ENCODE data around the gene PLEKHA1. TPM values are rescaled to one million over a fixed set of nuclear protein-coding genes. Genes with fewer than 3 reads are reported as not detected.

Gene PLEKHA1
- total RNA-seq, 1 experiment from 2014 or later = 30.6 TPM

DNA sequence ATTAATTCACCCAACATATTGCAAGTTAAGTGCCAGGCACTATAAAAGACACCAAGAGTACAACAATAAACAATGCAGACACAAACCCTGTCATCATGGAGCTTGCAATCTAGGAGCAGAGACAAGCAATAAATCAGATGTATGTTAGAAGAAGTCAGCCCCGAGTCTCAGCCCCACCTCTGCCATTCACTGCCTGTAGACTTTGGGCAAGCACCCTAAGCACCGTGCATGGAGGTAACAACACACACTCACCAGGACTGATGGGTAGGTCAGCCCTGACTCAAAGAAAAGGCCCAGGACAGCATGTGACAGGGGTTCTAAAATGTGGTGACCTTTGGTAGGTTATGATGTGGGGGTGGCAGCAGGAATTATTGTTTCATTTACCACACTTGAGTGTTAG lies 49.3 kb upstream of the PLEKHA1 start:
- H2AFZ ChIP-seq (ENCODE audit: low read depth, low read length, poor library complexity, severe bottlenecking) = no peak overlapping the region
- H3K79me2 ChIP-seq (ENCODE audit: insufficient read depth, low read length) = no peaks in the 10 kb centered on the region
- no peak overlapping the region for H3K4me2 ChIP-seq (ENCODE audit: low read length)
- intact Hi-C loops (cut with micrococcal nuclease) = no loop called here
- ChIA-PET CTCF (no interaction called here), RAD21 (ENCODE audit: low non-redundant PET in 1 of 2, low total read pairs in 2 of 2, uncharacterized antibody in 2 of 2, unreplicated experiment in 2 of 2) (no interaction called here), POLR2A (no interaction called here)
- no peaks in the 10 kb centered on the region for H3K36me3 ChIP-seq (ENCODE audit: control insufficient read depth in 1 of 2, insufficient read depth in 2 of 2, low read length in 2 of 2)
- H4K20me1 ChIP-seq (ENCODE audit: insufficient read depth) = no peaks in the 10 kb centered on the region
- no peak for TF ChIP-seq YY1 (IDR thresholded peaks at IDR 0.05; ENCODE audit: extremely low read depth, insufficient replicate concordance, low read depth, low read length)
- no peak for TF ChIP-seq RAD21 (IDR thresholded peaks at IDR 0.05; ENCODE audit: low read depth)
- no peak for TF ChIP-seq SIN3A (IDR thresholded peaks at IDR 0.05; ENCODE audit: low read depth)
- TF ChIP-seq SP1 (IDR thresholded peaks at IDR 0.05; ENCODE audit: low read depth) = no peak
- TF ChIP-seq FOSL1 (IDR thresholded peaks at IDR 0.05; ENCODE audit: low read depth) = no peak
- ATAC-seq (no peak), DNase-seq (ENCODE audit: low read depth, low spot score) (no peak)
- no peaks in the 10 kb centered on the region for H3K9me2 ChIP-seq (ENCODE audit: insufficient read depth)
- H3K9me3 ChIP-seq (ENCODE audit: control insufficient read depth in 1 of 2, insufficient read depth in 1 of 2, low read depth in 1 of 2, low read length in 2 of 2) = no peaks in the 10 kb centered on the region
- no peak overlapping the region for H3K27ac ChIP-seq (ENCODE audit: low read depth, low read length)
- no peak overlapping the region for H3K9ac ChIP-seq (ENCODE audit: low read length)
- no peaks in the 10 kb centered on the region for H3K4me1 ChIP-seq (ENCODE audit: control insufficient read depth in 1 of 2, insufficient read depth in 2 of 2, low read length in 2 of 2)
- no peaks in the 10 kb centered on the region for H3K27me3 ChIP-seq (ENCODE audit: insufficient read depth, low read length)
- no TSS peak for BruUV-seq (replicated peaks)
- no peak overlapping the region for H3K4me3 ChIP-seq (replicated peaks in 1 of 2; ENCODE audit: low read depth in 1 of 2, low read length in 2 of 2)

DNA sequence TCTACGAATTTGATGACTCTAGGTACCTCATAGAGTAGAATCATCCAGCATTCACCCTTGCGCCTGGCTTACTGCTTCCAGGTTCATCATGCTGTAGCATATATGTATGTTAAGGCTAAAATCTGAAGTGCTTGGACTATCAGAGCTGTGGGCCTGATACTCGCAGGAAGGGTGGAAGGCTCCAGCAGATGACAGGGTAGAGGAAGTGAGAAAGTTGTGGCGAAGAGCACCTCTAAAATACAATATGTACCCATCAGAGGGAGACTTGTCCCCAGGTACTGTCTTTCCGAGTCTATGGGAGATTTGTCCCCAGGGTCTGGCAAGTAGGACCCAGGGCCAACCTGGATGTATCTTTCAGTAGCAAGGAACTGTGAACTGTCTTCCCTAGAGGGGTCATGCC lies 48.1 kb upstream of the PLEKHA1 start:
- no peak overlapping the region for H2AFZ ChIP-seq (ENCODE audit: low read depth, low read length, poor library complexity, severe bottlenecking)
- H3K27me3 ChIP-seq (ENCODE audit: insufficient read depth, low read length) = no peaks in the 10 kb centered on the region; the same call in 1 of the 2 replicates
- TF ChIP-seq CEBPB (IDR thresholded peaks at IDR 0.05; ENCODE audit: low read depth) (no peak), ZFX (IDR thresholded peaks at IDR 0.05) (no peak), EGR1 (IDR thresholded peaks at IDR 0.05; ENCODE audit: low read depth) (no peak), JUND (IDR thresholded peaks at IDR 0.05) (no peak), ELF1 (IDR thresholded peaks at IDR 0.05; ENCODE audit: borderline replicate concordance, low read depth) (no peak), YY1 (IDR thresholded peaks at IDR 0.05; ENCODE audit: extremely low read depth, insufficient replicate concordance, low read depth, low read length) (no peak), CBX3 (IDR thresholded peaks at IDR 0.05; ENCODE audit: low read depth) (no peak)
- TF ChIP-seq, protein P1, sequence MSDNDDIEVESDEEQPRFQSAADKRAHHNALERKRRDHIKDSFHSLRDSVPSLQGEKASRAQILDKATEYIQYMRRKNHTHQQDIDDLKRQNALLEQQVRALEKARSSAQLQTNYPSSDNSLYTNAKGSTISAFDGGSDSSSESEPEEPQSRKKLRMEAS (IDR thresholded peaks at IDR 0.05) = no peak
- TF ChIP-seq, protein P2, sequence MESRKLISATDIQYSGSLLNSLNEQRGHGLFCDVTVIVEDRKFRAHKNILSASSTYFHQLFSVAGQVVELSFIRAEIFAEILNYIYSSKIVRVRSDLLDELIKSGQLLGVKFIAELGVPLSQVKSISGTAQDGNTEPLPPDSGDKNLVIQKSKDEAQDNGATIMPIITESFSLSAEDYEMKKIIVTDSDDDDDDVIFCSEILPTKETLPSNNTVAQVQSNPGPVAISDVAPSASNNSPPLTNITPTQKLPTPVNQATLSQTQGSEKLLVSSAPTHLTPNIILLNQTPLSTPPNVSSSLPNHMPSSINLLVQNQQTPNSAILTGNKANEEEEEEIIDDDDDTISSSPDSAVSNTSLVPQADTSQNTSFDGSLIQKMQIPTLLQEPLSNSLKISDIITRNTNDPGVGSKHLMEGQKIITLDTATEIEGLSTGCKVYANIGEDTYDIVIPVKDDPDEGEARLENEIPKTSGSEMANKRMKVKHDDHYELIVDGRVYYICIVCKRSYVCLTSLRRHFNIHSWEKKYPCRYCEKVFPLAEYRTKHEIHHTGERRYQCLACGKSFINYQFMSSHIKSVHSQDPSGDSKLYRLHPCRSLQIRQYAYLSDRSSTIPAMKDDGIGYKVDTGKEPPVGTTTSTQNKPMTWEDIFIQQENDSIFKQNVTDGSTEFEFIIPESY (IDR thresholded peaks at IDR 0.05; ENCODE audit: extremely low read depth, insufficient replicate concordance, low read length) = no peak
- H3K4me3 ChIP-seq (replicated peaks in 1 of 2; ENCODE audit: low read depth in 1 of 2, low read length in 2 of 2) = no peak overlapping the region
- H4K20me1 ChIP-seq (ENCODE audit: insufficient read depth) = no peaks in the 10 kb centered on the region
- ChIA-PET POLR2A (no interaction called here), CTCF (no interaction called here), RAD21 (ENCODE audit: low non-redundant PET in 1 of 2, low total read pairs in 2 of 2, uncharacterized antibody in 2 of 2, unreplicated experiment in 2 of 2) (no interaction called here)
- H3K27ac ChIP-seq (ENCODE audit: low read depth, low read length) = no peak overlapping the region
- H3K4me2 ChIP-seq (ENCODE audit: low read length) = no peak overlapping the region
- no peaks in the 10 kb centered on the region for H3K79me2 ChIP-seq (ENCODE audit: insufficient read depth, low read length)
- ATAC-seq = no peak
- H3K9me2 ChIP-seq (ENCODE audit: insufficient read depth) = no peaks in the 10 kb centered on the region
- H3K4me1 ChIP-seq (ENCODE audit: control insufficient read depth in 1 of 2, insufficient read depth in 2 of 2, low read length in 2 of 2) = peaks cover 0 to 5% of the 10 kb centered on the region in 2 experiments; a peak in 2 of 4 replicates
- intact Hi-C loops (cut with micrococcal nuclease) = no loop called here
- H3K9ac ChIP-seq (ENCODE audit: low read length) = no peak overlapping the region
- no peaks in the 10 kb centered on the region for H3K36me3 ChIP-seq (ENCODE audit: control insufficient read depth in 1 of 2, insufficient read depth in 2 of 2, low read length in 2 of 2)
- no peaks in the 10 kb centered on the region for H3K9me3 ChIP-seq (ENCODE audit: control insufficient read depth in 1 of 2, insufficient read depth in 1 of 2, low read depth in 1 of 2, low read length in 2 of 2)
- no TSS peak for BruUV-seq (replicated peaks)
- no peak for DNase-seq (ENCODE audit: low read depth, low spot score)
